Tibial nerve (tissue), 4 donors: ENCODE measurements around the gene PARD3B. TPM values are rescaled to one million over a fixed set of nuclear protein-coding genes. Genes with fewer than 3 reads are reported as not detected.
A peak's percentile ranks its signal among the peaks of the same experiment; 100 is the strongest.

ENCODE experiments used
- DNase-seq, 2 donors: peaks; one replicate each; pipeline ENCODE4 v3.0.0-alpha.2; 2019; ENCODE audit warnings: low spot score in 2 of 2
- H3K27ac ChIP-seq, 4 donors: fragments of 200-600 bp; sonication (generic) in 3 of 4; one replicate each; pipeline ENCODE4 v1.5.1; 2017 to 2019; ENCODE audit warnings: mild to moderate bottlenecking in 1 of 4
- H3K27me3 ChIP-seq, 2 donors: fragments of 200-600 bp; sonication (generic) in 1 of 2; one replicate each; pipeline versions ENCODE4 v1.5.1 to v1.6.0; 2017 to 2019
- H3K36me3 ChIP-seq, 3 donors: fragments of 200-600 bp; sonication (generic); one replicate each; pipeline ENCODE4 v1.5.1; 2018 to 2019
- H3K4me1 ChIP-seq, 4 donors: fragments of 200-600 bp; sonication (generic) in 3 of 4; one replicate each; pipeline ENCODE4 v1.5.1; 2017 to 2019
- H3K4me3 ChIP-seq, 4 donors: fragments of 200-600 bp; sonication (generic) in 3 of 4; one replicate each; pipeline ENCODE4 v1.5.1; 2017 to 2019; ENCODE audit warnings: mild to moderate bottlenecking in 1 of 4, moderate library complexity in 1 of 4
- H3K9me3 ChIP-seq, 4 donors: fragments of 200-600 bp; sonication (generic) in 3 of 4; one replicate each; pipeline ENCODE4 v1.5.1; 2017 to 2019
- EP300 ChIP-seq, 2 donors: sonication (generic); formaldehyde crosslinking; IDR thresholded peaks; one replicate each; pipeline ENCODE4 v1.6.1; 2017; ENCODE audit warnings: antibody characterized with exemption in 2 of 2, mild to moderate bottlenecking in 1 of 2
- POLR2A ChIP-seq, 2 donors: fragments of 450-650 bp; IDR thresholded peaks; one replicate each; pipeline ENCODE4 v1.6.1; 2017; ENCODE audit warnings: antibody characterized with exemption in 2 of 2, mild to moderate bottlenecking in 2 of 2, moderate library complexity in 2 of 2
- WGBS, 2 donors: methylation state at CpG; one replicate each; pipeline ENCODE4 v1.1.5; 2018; 5-methylcytosine and 5-hydroxymethylcytosine counted together
- total RNA-seq, 4 donors: library from RNA; depleted of rRNA; stranded (reverse); fragments of >200 nt; gene quantifications; one replicate each; pipeline ENCODE4 v1.1.0, GENCODE V29; 2016
- TF ChIP-seq, protein P1 (sequence below), 5 experiments: fragments of 200-600 bp in 3 of 5; fragments of 450-650 bp in 2 of 5; sonication (generic) in 3 of 5; IDR thresholded peaks; one replicate each; pipeline ENCODE4 v1.5.1; 2016 to 2019; ENCODE audit warnings: antibody characterized with exemption in 5 of 5, mild to moderate bottlenecking in 3 of 5, moderate library complexity in 2 of 5

Gene PARD3B
- total RNA-seq, 4 donors from 2014 or later, result 47.4 to 101 (median 64.8) TPM

DNA sequence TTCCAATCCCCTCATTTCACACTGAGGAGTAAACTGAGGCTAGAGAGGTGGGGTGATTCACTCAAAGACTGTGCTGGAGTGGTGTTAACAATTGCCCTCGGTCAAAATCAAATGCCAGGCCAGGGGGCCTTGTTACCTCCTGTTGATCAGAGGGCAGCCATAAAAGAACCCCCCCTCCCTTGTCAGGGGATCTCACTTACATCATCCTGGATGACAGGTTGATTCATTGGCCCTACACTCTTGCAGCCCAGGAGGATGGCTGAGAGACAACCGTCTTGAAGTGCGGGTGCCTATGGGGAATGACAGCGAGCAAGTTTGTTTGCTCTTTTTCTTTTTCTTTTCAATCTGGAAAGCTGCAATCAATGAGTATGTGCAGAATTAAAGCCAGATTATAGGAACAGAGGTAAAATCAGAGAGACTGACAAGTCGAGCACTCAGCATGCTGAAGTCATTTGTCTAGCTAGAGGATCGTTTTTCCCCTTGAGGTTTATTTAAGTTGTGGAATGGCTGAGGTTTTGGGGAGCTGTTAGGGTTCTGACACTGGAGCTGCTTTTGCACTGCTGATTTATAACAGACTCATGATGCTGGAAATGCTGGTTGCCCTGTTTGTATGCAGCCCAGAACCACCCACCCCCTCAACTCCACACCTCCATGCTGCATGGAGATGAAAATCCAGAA is 1110.6 kb downstream of the PARD3B start:
- TF ChIP-seq POLR2A (IDR thresholded peaks at IDR 0.05) (no peak), EP300 (IDR thresholded peaks at IDR 0.05) (no peak)
- TF ChIP-seq, protein P1, sequence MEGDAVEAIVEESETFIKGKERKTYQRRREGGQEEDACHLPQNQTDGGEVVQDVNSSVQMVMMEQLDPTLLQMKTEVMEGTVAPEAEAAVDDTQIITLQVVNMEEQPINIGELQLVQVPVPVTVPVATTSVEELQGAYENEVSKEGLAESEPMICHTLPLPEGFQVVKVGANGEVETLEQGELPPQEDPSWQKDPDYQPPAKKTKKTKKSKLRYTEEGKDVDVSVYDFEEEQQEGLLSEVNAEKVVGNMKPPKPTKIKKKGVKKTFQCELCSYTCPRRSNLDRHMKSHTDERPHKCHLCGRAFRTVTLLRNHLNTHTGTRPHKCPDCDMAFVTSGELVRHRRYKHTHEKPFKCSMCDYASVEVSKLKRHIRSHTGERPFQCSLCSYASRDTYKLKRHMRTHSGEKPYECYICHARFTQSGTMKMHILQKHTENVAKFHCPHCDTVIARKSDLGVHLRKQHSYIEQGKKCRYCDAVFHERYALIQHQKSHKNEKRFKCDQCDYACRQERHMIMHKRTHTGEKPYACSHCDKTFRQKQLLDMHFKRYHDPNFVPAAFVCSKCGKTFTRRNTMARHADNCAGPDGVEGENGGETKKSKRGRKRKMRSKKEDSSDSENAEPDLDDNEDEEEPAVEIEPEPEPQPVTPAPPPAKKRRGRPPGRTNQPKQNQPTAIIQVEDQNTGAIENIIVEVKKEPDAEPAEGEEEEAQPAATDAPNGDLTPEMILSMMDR (IDR thresholded peaks at IDR 0.05), result no peak
- no peaks in the 10 kb centered on the region for H3K36me3 ChIP-seq
- H3K27me3 ChIP-seq, result no peaks in the 10 kb centered on the region
- H3K9me3 ChIP-seq, result no peaks in the 10 kb centered on the region
- no peak overlapping the region for H3K27ac ChIP-seq
- DNase-seq, result no peak
- peaks cover 0 to 16% (median 0%) of the 10 kb centered on the region in 4 donors for H3K4me1 ChIP-seq
- H3K4me3 ChIP-seq, result no peak overlapping the region
- 82 to 85% methylated on average over 6 of the region's 6 CpGs for WGBS, 2 donors

DNA sequence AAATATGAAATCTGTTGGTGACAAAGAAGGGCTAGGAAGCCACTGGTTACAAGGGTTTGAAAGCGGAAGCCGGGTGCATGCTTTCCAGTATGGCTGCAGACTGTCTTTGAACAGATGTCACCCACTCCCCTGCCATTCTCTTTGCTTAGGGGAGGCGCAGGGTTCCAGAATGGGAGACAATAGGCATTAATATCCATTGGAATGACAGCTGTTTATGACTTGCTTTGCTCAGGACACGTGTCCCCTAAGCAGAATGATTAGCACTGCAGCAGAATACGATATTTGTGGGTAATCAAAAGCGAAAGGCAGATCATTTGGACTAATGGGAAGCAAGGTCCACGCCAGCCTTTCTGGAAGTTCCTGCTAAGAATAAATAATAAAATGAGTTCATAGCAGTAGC is 1111.2 kb downstream of the PARD3B start:
- H3K9me3 ChIP-seq, result no peaks in the 10 kb centered on the region
- WGBS, 2 donors, result 79 to 80% methylated on average over 7 of the region's 7 CpGs
- no peak overlapping the region for H3K27ac ChIP-seq
- no peaks in the 10 kb centered on the region for H3K27me3 ChIP-seq
- no peak for TF ChIP-seq EP300 (IDR thresholded peaks at IDR 0.05)
- TF ChIP-seq, protein P1 (IDR thresholded peaks at IDR 0.05), result no peak
- no peak for TF ChIP-seq POLR2A (IDR thresholded peaks at IDR 0.05)
- H3K4me3 ChIP-seq, result no peak overlapping the region
- no peaks in the 10 kb centered on the region for H3K36me3 ChIP-seq
- DNase-seq, result no peak
- H3K4me1 ChIP-seq, result peaks cover 0 to 17% (median 0%) of the 10 kb centered on the region in 4 donors

DNA sequence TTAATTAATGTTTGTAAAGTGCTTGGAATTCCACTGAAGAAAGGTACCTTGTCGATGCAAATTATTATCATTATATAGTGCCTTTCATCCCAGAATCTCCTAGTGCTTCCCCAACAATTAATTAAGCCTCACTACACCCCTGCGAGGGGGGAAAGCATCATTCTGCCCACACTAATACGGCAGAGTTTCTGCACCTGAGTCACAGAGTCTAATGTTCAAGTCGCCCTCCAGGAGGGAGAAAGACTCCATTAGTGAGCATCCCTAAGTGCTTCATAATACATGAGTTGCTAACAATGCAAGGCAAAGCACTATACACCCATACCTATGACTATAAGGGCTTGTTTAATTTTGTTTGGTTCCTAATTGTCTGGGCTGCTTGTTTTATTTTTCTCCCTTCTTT is 1111.7 kb downstream of the PARD3B start:
- Histone ChIP-seq H3K9me3 (peaks cover 0 to 2% (median 0%) of the 10 kb centered on the region in 4 donors), H3K27me3 (no peaks in the 10 kb centered on the region), H3K4me1 (peaks cover 0 to 17% (median 0%) of the 10 kb centered on the region in 4 donors), H3K36me3 (no peaks in the 10 kb centered on the region), H3K27ac (no peak overlapping the region), H3K4me3 (no peak overlapping the region)
- TF ChIP-seq, protein P1 (IDR thresholded peaks at IDR 0.05), result no peak
- TF ChIP-seq POLR2A (IDR thresholded peaks at IDR 0.05) (no peak), EP300 (IDR thresholded peaks at IDR 0.05) (no peak)
- no peak for DNase-seq
- WGBS, 2 donors, result 82 to 83% methylated on average over 4 of the region's 4 CpGs

DNA sequence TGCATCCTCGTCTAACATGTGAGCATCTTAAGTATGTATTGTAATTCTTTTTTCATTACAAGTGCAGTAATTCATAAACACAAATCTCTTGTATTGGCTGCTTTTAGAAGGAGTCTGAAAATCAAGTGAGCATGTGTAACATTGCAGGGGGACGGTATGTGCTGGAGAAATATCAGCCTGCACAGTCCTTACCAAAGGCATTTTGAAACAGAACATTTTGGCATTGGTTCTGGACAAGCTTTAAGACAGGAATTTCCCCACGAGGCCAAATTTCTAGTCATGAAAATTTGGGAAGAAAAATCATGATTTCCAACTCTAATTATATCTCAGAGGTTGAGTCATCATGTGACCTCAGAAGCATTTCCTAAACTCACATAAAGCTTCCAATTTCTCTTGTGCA is 1112.3 kb downstream of the PARD3B start:
- H3K36me3 ChIP-seq, result no peaks in the 10 kb centered on the region
- peaks cover 0 to 17% (median 0%) of the 10 kb centered on the region in 4 donors for H3K4me1 ChIP-seq
- no peak for DNase-seq
- H3K4me3 ChIP-seq, result no peak overlapping the region
- no peak overlapping the region for H3K27ac ChIP-seq
- no peak for TF ChIP-seq POLR2A (IDR thresholded peaks at IDR 0.05)
- peak in 1 of 2 donors; percentile 66 for TF ChIP-seq EP300 (IDR thresholded peaks at IDR 0.05)
- TF ChIP-seq, protein P1 (IDR thresholded peaks at IDR 0.05), result no peak
- H3K9me3 ChIP-seq, result peaks cover 0 to 4% (median 0%) of the 10 kb centered on the region in 4 donors
- H3K27me3 ChIP-seq, result no peaks in the 10 kb centered on the region
- WGBS, 2 donors, result 23 to 42% methylated on average over 3 of the region's 3 CpGs

DNA sequence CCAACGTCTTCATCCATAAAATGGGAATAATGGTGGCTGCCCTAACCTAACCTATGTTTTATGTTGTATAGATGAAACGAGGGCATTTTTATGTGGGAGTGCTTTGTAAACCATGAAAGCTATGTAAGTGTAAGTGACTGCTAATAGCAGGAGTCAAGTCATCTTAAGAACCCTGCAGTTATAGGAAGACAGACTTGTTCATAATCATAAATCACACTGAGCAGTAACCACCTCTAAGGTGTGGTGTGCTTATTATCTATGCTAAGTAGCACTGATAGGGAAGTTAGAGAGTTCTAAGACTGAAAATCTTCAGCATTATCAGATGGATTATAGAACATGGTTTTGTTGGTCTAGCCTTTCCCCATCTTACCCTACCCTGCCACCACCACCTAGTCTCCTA is 1112.8 kb downstream of the PARD3B start:
- Histone ChIP-seq H3K4me1 (peaks cover 0 to 17% (median 0%) of the 10 kb centered on the region in 4 donors), H3K27ac (no peak overlapping the region), H3K4me3 (no peak overlapping the region), H3K36me3 (no peaks in the 10 kb centered on the region), H3K9me3 (peaks cover 0 to 4% (median 0%) of the 10 kb centered on the region in 4 donors), H3K27me3 (no peaks in the 10 kb centered on the region)
- 75 to 81% methylated on average over 2 of the region's 2 CpGs for WGBS, 2 donors
- TF ChIP-seq, protein P1 (IDR thresholded peaks at IDR 0.05), result no peak
- TF ChIP-seq POLR2A (IDR thresholded peaks at IDR 0.05) (no peak), EP300 (IDR thresholded peaks at IDR 0.05) (no peak)
- DNase-seq, result no peak
